Measurements from ENCODE around the gene LRRC10B. TPM values are rescaled to one million over a fixed set of nuclear protein-coding genes. Genes with fewer than 3 reads are reported as not detected.

LRRC10B gene
- total RNA-seq, 1 donor from 2014 or later = not detected

DNA sequence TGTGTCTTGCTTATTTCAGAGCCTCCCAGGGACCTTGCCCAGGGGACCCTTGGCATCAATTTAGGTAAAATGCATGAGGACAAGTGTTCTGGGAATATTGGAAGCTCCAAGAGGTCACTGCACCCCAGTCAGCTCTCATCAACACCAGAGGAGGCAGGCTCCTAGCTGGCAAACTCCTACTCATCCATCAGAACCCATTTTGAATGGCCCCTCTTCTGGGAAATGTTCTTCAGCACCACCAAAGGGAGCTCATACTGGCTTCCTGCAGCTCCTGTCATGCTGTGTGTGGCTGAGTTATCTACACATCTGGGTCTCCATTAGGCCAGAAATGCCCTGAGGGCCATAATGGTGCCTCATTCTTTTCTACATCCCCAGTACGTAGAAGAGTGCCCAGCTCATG, 17.7 kb downstream of the LRRC10B start:
- Histone ChIP-seq H3K9me3 (ENCODE audit: low read depth) (no peaks in the 10 kb centered on the region), H3F3A (ENCODE audit: low read depth) (no peaks in the 10 kb centered on the region), H4K20me1 (ENCODE audit: low read depth) (no peaks in the 10 kb centered on the region), H3K27ac (no peak overlapping the region), H3K4me2 (no peak overlapping the region), H3K79me2 (ENCODE audit: low read depth) (no peaks in the 10 kb centered on the region), H3K36me3 (no peaks in the 10 kb centered on the region), H3K27me3 (no peaks in the 10 kb centered on the region), H3K4me1 (no peaks in the 10 kb centered on the region), H2AFZ (replicated peaks) (no peak overlapping the region), H3K4me3 (no peak overlapping the region), H3K9ac (no peak overlapping the region)
- Mint-ChIP-seq H3K27me3 (ENCODE audit: insufficient read depth, low read depth) (peaks cover 18% of the 10 kb centered on the region), H3K9me3 (no peaks in the 10 kb centered on the region), H3K4me3 (no peak overlapping the region), H3K27ac (no peak overlapping the region), H3K4me1 (peaks cover 22% of the 10 kb centered on the region), H3K36me3 (no peaks in the 10 kb centered on the region)
- TF ChIP-seq EZH2phosphoT487 (IDR thresholded peaks at IDR 0.05) (no peak), EZH2 (IDR thresholded peaks at IDR 0.05) (no peak)
- TF ChIP-seq, protein P1, sequence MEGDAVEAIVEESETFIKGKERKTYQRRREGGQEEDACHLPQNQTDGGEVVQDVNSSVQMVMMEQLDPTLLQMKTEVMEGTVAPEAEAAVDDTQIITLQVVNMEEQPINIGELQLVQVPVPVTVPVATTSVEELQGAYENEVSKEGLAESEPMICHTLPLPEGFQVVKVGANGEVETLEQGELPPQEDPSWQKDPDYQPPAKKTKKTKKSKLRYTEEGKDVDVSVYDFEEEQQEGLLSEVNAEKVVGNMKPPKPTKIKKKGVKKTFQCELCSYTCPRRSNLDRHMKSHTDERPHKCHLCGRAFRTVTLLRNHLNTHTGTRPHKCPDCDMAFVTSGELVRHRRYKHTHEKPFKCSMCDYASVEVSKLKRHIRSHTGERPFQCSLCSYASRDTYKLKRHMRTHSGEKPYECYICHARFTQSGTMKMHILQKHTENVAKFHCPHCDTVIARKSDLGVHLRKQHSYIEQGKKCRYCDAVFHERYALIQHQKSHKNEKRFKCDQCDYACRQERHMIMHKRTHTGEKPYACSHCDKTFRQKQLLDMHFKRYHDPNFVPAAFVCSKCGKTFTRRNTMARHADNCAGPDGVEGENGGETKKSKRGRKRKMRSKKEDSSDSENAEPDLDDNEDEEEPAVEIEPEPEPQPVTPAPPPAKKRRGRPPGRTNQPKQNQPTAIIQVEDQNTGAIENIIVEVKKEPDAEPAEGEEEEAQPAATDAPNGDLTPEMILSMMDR (IDR thresholded peaks at IDR 0.05) = no peak
- DNase-seq (ENCODE audit: low spot score) = no peak

DNA sequence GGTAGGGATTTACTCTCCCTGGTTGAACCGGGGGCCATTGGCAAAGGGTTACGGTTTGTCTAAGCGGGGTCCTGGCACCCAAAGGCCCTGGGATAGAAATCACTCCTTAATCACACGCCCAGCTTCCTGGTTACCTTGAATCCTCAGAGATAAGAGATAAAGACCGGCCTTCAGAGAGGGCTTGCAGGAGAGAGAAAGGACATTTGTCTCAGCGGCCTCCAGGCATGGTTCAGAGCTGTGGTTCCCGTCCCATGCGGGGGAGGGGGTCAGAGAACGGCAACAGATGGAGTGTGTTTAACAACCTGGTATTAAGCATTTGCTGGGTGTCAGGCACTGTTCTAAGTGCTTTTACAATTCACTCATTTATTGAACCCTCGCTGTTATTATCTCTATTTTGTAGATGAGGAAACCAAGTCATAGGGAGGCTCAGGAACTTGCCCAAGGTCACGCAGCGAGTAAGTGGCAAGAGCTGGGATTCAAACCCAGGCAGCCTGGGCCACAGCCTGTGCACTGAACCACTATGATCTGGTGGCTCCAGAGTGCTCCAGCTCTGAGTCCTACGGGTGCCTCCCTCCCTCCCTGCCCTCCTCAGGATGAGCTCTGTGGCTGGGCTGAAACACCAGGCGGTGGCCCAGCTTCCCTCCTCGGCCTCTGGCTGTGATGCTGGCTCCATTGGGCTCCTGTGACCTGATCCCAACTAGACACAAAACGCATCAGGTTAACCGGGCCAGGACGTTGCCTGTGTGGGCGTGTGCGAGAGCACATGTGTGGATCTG, 18.6 kb downstream of the LRRC10B start:
- Histone ChIP-seq H3F3A (ENCODE audit: low read depth) (no peaks in the 10 kb centered on the region), H3K4me1 (no peaks in the 10 kb centered on the region), H3K4me2 (no peak overlapping the region), H3K9ac (no peak overlapping the region), H3K79me2 (ENCODE audit: low read depth) (no peaks in the 10 kb centered on the region), H3K9me3 (ENCODE audit: low read depth) (no peaks in the 10 kb centered on the region), H3K27ac (no peak overlapping the region), H3K36me3 (no peaks in the 10 kb centered on the region), H3K4me3 (no peak overlapping the region), H2AFZ (replicated peaks) (no peak overlapping the region), H4K20me1 (ENCODE audit: low read depth) (no peaks in the 10 kb centered on the region), H3K27me3 (no peaks in the 10 kb centered on the region)
- Mint-ChIP-seq H3K27ac (no peak overlapping the region), H3K4me1 (peaks cover 24% of the 10 kb centered on the region), H3K27me3 (ENCODE audit: insufficient read depth, low read depth) (peaks cover 18% of the 10 kb centered on the region), H3K4me3 (peak overlapping the region; percentile 12), H3K36me3 (no peaks in the 10 kb centered on the region), H3K9me3 (no peaks in the 10 kb centered on the region)
- no peak for DNase-seq (ENCODE audit: low spot score)
- no peak for TF ChIP-seq EZH2phosphoT487 (IDR thresholded peaks at IDR 0.05)
- TF ChIP-seq EZH2 (IDR thresholded peaks at IDR 0.05) = no peak
- TF ChIP-seq, protein P1 (IDR thresholded peaks at IDR 0.05) = no peak

DNA sequence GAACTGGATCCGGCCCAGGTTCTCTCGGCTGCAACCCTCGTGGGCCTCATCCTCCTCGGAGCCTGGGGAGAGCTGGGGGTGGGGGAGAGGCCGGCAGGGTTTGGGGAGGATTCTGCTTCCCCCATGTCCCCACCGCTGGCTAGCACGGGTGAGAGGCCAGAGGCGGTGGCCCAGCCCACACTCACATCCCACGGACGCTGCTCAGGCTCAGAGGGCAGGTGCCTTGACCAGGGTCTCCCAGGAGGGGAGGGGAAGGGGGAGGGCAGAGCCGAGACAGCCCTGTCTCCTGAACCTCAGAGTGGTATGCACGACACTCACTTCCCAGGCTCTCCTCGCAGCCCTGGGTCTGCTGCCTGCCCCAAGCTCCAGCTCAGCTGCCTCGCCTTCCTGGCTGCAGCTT, 19.6 kb downstream of the LRRC10B start:
- Histone ChIP-seq H3K79me2 (ENCODE audit: low read depth) (no peaks in the 10 kb centered on the region), H3K9ac (no peak overlapping the region), H3F3A (ENCODE audit: low read depth) (no peaks in the 10 kb centered on the region), H3K9me3 (ENCODE audit: low read depth) (no peaks in the 10 kb centered on the region), H3K27me3 (no peaks in the 10 kb centered on the region), H4K20me1 (ENCODE audit: low read depth) (no peaks in the 10 kb centered on the region), H3K27ac (no peak overlapping the region), H3K4me2 (no peak overlapping the region), H2AFZ (replicated peaks) (no peak overlapping the region), H3K36me3 (no peaks in the 10 kb centered on the region), H3K4me3 (no peak overlapping the region), H3K4me1 (no peaks in the 10 kb centered on the region)
- no peak overlapping the region for H3K27ac Mint-ChIP-seq
- TF ChIP-seq EZH2phosphoT487 (IDR thresholded peaks at IDR 0.05) (no peak), EZH2 (IDR thresholded peaks at IDR 0.05) (no peak)
- TF ChIP-seq, protein P1 (IDR thresholded peaks at IDR 0.05) = no peak
- H3K27me3 Mint-ChIP-seq (ENCODE audit: insufficient read depth, low read depth) = peaks cover 15% of the 10 kb centered on the region
- peaks cover 24% of the 10 kb centered on the region for H3K4me1 Mint-ChIP-seq
- no peak overlapping the region for H3K4me3 Mint-ChIP-seq
- no peaks in the 10 kb centered on the region for H3K36me3 Mint-ChIP-seq
- H3K9me3 Mint-ChIP-seq = no peaks in the 10 kb centered on the region
- DNase-seq (ENCODE audit: low spot score) = no peak
